GM18517 (cell line): ENCODE measurements around the gene ADAMTS14.
"Not testable (repeated sequence)": the region's sequence is repeated elsewhere in the genome, so short reads cannot be mapped to it uniquely, and the experiment has no call there.

Source experiments
- ATAC-seq: cut with Tn5 transposase; IDR thresholded peaks from one replicate; pipeline ENCODE4 v1.9.1; 2021; ENCODE audit warnings: mild to moderate bottlenecking, moderate library complexity; ENCODE audit not compliant: unreplicated experiment

ADAMTS14 gene

DNA sequence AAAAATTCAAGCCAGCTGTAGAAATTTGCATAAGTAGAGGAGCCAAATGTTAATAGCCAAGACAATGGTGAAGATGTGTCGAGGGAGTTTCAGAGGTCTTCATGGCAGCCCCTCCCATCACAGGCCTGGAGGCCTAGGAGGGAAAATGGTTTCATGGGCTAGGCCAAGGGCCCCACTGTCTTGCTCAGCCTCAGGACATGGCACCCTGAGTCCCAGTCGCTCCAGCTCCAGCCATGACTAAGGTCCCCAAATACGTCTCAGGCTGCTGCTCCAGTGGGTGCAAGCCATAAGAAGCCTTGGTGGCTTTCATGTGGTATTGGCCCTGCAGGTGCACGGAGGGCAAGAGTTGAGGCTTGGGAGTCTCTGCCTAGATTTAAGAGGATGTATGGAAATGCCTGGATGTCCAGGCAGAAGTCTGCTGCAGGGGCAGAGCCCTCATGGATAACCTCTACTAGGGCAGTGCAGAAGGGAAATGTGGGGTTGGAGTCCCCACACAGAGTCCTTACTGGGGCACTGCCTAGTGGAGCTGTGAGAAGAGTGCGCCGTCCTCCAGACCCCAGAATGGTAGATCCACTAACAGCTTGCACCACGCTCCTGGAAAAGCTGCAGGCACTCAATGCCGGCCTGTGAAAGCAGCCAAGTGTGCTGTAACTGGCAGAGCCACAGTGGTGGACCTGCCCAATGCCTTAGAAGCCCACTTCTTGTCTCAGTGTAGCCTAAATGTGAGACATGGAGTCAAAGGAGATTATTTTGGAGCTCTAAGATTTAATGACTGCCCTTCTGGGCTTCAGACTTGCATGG lies 93.7 kb downstream of the ADAMTS14 start:
- no peak for ATAC-seq

DNA sequence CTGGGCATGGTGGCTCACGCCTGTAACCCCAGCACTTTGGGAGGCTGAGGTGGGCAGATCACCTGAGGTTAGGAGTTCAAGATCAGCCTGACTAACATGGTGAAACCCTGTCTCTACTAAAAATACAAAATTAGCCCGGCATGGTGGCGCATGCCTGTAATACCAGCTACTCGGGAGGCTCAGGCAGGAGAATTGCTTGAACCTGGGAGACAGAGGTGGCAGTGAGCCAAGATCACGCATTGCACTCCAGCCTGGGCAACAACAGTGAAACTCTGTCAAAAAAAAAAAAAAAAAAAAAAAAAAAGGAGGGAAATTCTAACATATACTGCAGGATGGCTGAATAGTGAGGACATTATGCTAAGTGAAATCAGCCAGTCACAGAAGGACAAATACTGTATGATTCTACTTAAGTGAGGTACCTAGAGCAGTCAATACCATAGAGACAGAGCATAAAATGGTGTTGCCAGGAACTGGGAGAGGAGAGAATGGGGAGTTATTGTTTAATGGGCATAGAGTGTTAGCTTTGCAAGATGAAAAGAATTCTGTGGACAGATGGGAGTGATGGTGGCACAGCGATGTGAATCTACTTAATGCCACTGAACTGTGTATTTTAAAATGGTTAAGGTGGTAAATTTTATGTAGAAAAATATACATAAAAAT lies 95.8 kb downstream of the ADAMTS14 start:
- not testable (repeated sequence) for ATAC-seq

DNA sequence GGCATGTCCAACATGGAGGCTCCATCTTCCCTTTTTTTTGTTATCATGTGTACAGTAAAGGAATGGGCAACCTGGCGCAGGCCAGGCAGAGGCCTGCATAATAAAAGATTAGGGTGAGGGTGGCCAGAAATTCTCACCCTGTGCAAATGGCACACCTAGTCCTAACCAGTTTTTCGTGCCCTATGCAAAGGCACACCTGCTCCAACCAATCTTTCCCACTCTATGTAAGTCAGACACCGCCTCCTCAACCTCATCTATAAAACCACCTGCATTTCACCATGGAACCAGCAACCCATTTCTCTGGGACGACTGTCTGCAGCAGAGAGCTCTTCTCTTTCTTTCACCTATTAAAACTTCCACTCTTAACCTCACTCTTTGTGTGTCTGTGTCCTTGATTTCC lies 96.8 kb downstream of the ADAMTS14 start:
- no peak for ATAC-seq

DNA sequence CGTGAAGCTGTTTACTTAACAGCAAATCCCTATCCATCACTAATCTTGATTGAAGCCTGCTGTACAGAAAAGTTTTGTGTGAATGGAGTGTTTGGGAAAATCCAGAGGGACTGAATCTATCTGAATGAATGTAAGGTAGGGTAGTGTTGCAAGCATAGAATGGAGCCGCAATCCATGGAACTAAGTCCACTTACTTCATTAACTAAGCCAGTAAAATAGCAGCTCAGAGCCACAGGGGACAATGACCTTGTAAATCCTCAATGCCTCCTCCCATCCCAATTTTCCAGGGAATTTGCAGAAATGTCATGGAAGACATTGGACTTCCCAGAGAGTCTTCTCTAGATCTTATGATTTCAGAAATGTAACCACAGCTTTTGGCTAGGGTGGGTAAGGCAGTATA lies 97.7 kb downstream of the ADAMTS14 start:
- no peak for ATAC-seq

DNA sequence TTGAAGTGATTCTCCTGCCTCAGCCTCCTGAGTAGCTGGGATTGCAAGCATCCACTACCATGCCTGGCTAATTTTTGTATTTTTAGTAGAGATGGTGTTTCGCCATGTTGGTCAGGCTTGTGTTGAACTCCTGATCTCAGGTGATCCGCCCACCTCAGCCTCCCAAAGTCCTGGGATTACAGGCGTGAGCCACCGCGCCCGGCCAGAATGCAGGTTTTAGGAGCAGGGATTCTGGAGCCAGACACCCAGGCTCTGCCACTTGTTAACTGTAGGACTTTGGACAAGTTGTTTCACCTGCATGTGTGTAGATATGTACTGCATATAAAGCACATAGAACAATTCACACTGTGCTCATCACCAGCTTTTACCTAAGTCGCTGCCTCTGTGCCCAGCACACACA lies 98.2 kb downstream of the ADAMTS14 start:
- ATAC-seq: not testable (repeated sequence)

DNA sequence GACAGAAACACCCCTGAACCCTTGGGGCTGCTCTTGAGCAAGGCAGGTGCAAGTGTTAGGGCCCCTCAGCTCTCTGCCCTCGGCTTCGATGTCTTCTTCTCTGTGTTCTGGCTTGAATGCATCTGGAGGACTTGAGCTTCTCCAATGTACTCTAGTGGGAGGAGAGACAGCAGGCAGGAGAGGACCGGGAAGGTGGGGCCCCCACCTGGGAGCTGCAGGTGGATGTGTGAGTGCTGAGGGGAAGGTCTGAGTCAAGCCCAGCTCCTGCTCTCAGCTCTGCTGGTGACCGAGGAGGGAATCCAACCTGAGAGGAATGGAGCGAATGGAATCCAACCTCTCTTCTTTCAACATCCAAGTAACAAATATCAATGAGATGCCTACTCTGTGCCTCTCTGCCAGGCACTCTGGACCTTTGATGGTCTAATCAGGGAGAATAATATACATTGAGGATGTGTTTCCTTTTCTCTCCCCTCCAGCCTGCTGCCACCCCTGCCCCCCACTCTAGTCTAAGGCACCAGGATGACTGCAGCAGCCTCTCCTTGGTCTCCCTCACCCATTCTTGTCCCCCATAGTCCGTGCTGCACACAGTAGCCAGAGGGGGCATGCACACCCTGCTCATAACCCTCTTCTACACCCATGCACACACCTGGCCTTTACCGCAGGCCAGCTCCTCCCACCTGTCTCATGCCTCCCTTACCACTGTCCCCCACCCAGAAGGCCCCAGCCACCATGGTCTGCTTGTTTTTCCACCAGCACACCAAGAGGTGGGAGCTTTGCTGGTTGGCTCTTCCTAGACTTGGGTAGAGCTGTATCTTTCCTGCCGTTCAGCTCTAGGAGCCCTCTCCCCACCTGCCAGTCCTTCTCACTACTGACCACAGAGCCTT lies 99.2 kb downstream of the ADAMTS14 start:
- ATAC-seq: no peak

DNA sequence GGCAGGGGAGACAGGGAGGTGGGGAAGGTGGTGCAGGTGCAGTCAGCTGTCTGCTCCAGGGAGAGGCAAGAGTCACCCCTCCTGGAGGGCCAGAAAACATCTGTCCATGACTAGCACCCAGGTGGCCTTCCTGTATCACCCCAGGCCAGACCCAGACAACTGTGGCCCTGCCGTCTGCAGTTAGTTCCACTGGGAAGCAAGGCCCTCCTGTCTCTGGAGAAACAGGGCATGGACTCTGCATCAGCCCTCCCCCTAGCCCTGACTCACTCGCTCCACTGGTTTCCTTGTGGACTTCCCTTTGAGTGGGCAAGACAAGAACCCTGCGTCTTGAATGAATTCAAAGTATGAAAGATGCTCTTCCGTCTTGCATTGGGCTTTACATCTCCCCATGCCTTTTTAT lies 100.3 kb downstream of the ADAMTS14 start:
- ATAC-seq: no peak

DNA sequence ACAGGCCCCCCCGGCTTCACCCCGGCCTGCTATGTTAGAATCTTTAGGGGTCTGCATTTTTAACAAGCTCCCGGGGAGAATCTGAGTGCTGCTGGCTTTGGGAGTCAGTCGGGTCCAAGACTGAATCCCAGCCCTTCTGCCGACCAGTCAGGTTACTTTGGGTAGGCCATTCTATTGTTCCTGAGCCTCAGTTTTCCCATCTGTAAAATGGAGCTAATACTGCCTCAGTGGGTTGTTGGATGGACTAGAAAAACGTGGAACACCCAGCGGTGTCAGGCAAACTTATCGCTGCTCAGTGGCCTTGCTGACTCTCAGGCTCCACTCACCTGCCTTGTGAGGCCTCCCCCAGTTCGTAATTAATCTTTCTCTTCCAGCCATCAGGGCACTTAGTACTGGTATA lies 101.2 kb downstream of the ADAMTS14 start:
- no peak for ATAC-seq

DNA sequence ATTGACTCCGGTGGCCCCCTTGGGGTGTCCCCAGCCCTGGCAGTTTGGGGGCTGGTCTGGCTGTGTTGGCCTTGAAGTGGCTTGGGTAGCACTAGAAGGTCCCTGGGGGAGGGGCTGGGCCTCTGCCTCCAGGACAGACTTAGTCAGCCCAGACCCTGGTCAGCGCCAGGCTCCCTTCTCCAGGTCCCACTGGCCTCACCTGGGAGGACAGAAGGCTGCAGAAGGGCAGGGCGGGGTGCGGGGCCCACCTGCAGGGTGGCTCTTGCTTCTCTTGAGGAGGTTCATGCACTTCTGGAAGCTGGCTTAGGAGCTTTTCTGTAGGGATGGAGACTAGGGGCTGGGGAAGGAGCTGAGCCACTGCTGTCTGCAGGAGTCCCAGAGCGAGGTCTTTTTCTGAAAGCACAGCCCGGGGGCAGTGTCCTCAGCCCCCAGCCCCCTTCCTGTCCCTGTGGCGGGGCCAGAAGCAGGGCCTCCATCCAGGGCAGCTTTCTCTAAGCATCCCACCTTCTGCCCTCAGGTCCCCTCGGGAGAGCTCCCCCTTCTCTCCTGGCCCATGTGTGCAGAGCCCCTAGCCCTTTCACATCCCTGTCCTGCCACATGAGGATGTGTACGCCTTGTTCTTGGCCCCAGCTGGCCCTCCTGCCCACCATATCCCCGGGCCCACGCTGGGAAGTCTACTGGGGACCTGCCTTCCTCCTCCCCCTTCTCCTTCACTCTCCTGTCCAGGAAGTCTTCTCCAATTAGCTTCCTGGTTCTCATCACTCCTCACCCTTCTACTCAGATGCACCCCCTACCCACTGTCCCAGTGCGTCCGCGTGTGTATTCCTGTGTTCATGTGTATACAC lies 101.9 kb downstream of the ADAMTS14 start:
- ATAC-seq: no peak

DNA sequence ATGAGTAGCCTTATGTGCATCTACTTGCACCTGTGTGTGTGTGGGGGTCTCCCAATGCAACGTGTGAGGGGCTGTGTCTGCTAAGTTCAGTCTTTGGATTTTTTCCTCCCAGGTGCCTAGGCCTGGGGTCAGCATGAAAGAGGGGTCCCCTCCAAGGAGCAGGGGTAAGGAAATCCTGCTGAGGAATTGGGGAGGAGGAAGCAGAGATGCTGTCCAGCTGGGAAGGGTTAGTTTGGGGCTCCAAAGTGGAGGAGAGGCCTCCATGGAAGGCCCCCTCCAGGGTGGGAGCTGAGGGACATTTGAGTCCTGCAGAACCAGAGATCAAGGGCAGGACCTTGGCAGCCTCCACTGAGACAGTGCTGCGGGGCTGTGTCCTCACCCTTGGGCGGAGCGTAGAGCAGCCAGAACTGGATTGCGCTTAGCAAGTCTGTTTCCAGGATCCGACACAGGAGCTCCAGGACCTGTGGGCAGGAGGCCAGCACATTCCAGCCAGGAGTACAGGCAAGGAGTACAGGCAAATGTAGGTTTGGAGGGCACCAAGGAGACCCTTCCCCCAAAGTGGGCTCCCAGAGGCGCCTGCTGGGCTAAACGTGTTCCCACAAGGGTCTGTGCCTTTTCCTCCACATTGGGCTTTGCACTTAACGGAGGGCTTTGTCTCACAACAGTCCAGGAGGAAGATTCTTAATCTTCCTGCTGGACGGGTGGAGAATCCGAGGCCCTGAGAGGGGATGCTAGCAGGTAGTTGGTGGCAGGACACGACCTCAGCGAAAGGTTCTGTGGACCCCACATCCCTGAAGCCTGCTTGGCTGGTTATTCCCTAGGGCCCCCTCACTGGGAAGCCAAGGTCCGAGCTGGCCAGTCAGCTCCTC lies 102.7 kb downstream of the ADAMTS14 start:
- ATAC-seq: no peak

DNA sequence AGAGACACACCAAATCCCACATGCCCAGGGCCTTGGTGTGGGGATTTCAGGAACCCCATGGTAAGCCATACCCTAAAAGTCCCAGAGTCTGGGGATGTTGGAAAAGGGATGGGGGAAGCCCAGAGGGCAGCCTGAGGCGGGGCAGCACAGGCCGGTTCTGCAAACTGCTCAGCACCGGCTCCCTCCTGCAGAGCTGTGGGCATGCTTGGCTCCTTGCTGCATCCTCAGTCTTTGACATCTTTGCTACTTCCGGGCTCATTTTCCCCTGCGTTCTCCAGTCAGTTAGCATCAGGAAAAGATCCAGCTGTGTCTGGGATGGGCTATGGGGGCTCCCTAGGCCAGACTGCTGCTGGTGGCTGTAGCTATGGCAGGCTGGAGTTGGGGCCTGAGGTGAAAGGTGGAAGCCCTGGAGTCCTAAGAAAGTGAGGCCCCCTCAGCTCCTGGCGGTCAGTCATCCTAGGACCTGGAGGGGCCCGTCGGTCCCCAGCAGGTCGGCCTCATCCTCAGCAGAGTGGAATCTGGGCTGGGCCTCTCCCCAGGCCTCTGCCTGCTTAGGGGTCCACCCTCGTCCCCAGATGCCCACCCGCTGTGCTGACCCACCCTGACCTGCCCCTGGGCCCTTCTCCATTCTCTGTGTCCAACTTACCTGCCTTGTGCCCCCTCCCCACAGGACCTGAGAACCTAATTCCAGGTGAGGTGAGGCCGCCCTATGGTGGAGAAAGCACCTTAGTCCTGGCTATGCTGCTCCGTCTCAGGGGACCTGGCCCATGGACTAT lies 103.6 kb downstream of the ADAMTS14 start:
- no peak for ATAC-seq

DNA sequence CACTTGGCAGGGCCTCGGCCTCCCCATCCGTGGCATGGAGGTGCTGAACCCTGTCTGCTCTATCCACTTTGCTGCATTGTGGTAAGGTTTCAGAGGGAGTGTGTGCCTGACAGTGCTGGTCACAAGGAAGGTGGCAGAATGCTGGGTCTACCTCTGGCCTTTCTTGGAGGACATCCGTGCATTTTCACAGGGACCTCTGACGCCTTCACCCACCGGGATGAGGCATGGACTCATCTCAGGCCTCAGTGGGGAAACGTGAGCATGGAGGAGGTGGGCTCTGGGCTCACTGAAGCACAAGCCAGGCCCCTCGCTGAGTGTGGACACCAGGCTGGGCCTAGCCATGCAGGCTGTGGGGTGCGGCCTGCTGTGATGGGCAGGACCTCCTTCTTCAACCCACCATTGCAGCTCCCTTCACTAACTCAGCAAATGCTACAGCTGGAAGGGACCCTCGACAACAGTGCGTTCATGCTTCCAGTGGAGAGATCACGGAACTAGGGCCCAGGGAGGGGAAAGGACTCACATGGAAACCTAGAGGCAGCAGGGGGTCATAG lies 104.2 kb downstream of the ADAMTS14 start:
- no peak for ATAC-seq

DNA sequence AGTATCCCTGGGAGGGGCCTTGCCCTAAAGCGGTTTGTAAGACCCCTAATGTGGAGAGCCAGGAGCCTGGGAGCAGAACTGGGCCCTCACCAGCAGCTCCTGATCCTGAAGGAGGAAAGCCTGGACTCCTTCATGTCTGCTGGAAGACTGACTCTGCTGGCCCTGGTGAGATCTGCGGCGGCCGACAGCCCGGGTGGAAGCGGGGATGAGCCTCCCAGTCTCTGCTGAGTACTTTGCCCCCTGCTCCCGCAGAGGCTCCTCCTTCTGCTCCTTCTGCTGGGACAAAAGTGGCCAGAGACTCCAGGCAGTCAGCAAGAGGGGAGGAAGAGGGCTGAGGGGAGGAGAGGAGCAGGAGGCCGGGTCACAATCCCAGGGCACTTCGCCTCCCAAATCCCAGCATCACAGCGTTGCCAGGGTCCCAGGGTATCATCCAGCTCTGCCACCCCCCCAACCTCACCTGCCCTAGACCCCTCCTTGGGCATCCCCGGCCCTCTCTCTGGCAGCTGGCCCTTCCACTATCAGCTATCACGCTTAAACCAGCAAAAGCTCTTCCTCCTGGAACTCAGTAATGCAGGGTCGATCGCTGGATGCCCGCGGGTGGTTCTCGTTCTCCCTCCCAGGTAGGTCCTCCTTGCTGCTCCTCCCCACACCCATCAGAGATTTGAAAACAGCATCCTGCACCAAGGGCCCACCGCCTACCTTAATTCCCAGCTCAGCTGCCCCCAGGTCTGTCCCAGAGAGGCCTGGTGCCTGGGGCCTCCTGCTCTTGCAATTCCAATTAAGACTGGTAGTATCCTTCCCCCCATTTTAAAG lies 105.0 kb downstream of the ADAMTS14 start:
- no peak for ATAC-seq

DNA sequence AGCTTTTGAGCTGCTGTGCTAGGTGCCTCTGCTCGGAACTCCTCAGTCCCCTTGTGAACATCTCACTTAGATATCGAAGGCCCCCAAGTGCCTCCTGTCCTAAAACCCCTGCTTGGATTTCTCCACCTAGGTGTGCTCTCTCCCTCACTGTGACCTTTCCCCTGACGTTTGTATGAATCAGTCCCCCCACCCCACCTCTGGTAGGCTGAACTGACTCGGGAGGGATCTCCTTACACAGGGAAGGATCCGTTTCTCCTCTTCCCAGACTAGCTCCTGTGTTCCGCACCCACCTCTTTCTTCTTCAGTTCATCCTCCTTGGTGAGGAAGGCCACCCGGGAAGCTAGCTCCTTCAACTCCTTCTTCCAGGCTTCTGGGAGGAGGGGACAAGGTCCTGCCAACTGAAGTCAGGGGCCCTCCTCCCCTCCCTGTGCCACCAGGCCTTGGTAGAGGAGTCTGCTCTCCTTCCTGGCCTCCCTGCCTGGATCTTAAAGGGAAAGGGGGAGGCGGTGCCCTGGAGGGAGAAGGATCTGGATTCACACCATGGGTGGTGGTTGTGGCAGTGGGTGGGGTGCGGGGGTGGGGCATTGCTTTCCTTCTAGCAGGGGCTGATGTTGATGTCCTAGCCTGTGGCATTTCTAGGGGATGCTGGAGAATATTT lies 106.1 kb downstream of the ADAMTS14 start:
- ATAC-seq: no peak

DNA sequence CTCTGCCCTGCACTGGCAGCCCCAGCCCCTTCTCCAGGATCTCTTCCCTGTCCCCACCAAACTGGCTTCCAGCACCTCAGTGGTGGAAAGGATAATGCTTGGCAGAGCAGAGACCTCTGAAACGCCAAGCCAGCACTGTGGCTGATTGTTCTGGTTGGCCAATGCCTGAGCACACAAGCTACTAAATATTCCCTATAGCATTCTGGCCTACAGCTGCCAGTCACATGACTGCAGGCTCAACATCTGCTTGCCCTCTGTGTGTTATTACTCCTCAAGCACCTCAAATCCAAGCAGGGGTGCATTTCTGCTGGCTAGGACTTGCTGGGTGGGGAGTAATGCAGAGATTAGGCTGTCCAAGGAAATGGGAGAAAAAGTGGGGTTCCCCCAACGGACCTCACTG lies 106.8 kb downstream of the ADAMTS14 start:
- no peak for ATAC-seq

DNA sequence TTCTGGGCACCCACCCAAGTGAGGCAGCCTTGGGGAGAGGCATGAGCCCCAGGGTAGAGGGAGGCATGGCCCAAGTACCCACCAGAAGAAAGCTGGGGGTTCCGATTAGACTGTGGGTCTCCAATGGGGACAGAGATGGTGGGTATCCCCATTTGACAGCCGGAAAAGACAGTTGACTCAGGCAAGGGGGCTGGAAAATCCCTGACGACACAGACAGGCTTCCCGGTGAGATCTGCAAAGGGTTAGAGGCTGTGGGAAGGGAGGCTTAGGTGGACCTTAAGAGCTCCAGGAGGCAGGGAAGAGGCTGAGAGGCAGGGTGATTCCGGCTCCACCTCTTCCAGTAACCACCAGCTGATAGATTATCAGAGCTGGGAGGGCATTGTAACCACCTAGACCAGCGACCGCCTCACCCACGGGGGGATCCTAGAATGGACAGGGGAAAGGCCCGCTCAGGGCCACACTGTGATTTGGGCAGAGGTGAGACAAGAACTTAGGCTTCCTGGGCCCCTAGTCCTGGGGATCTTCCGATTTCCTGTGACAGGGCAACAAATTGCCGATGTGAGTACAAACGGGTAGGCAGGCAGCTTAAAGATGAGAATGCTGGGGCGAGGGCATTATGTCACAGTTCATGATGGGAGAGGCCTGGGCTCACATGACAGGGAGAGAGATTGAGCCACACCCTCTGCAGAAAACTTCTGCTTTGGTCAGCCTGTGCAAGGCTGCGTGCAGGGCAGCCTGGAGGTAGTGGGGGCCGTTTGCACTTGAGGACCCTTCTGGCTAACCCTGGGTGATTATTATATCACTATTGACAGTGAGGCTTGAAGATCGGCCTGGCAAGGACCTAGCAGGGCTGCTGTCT lies 107.4 kb downstream of the ADAMTS14 start:
- ATAC-seq: no peak
